ENCODE results near the gene SORCS3.
A peak's percentile ranks its signal among the peaks of the same experiment; 100 is the strongest.
"Not testable (repeated sequence)": the region's sequence is repeated elsewhere in the genome, so short reads cannot be mapped to it uniquely, and the experiment has no call there.

The SORCS3 gene

GRCh38 chr10:104703262-104703661, 62.2 kb downstream of the SORCS3 start:
- H3K27ac ChIP-seq (ENCODE audit: low read length); H3K4me3 ChIP-seq (ENCODE audit: low read depth in 1 of 2, low read length in 2 of 2); H3K4me1 ChIP-seq (ENCODE audit: control insufficient read depth in 1 of 2, insufficient read depth in 2 of 2, low read length in 2 of 2); H3K27me3 ChIP-seq (ENCODE audit: low read depth, low read length); H3K9me3 ChIP-seq (ENCODE audit: control insufficient read depth in 1 of 2, low read length in 2 of 2); H3K36me3 ChIP-seq (ENCODE audit: control insufficient read depth in 1 of 2, insufficient read depth in 2 of 2, low read length in 2 of 2): not testable (repeated sequence)

GRCh38 chr10:104706886-104707285, 65.8 kb downstream of the SORCS3 start:
- Histone ChIP-seq H3K4me1 (ENCODE audit: control insufficient read depth in 1 of 2, insufficient read depth in 2 of 2, low read length in 2 of 2) (no peaks in the 10 kb centered on the region), H3K27me3 (ENCODE audit: low read depth, low read length) (no peaks in the 10 kb centered on the region), H3K36me3 (ENCODE audit: control insufficient read depth in 1 of 2, insufficient read depth in 2 of 2, low read length in 2 of 2) (no peaks in the 10 kb centered on the region), H3K9me3 (ENCODE audit: control insufficient read depth in 1 of 2, low read length in 2 of 2) (no peaks in the 10 kb centered on the region), H3K27ac (ENCODE audit: low read length) (no peak overlapping the region), H3K4me3 (ENCODE audit: low read depth in 1 of 2, low read length in 2 of 2) (no peak overlapping the region)

DNA sequence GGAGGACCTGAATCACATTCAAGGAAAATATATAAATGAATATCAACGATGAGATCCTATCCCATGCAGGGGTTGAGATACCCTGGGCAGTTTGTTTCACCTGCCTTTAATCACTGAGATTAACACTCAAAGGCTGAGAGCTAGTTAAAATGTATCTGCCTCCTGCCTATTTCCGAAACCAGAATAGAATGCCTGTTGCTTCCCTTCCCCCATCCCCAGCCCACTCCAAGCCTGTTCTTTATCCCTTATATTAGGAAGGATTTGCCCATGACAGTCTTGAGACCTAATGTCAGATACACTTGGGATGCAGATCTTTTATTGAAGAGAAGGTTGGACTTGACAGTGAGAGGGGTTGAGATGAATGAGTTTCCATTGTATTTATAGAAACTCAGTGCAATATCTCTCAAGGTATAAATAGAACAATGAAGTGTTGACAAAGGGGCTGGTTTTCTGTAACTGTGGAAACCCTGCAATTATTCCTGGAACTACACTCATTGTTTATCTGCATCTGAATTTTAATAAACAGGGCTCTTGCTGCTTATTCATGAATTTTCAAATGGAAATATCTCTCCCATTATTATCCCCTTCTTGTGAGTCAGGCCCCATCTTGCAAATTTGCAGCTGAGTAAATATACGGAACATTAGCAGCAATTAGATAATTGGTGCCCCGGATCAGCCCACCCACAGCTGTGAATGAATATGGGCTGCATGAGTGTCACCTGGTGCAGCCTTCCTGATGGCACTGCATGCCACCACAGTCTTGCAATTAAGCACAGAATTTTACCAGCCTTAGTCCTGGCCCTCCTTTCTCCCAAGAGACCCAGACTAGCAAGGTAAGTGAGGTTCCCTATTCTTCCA, 66.7 kb downstream of the SORCS3 start:
- Histone ChIP-seq H3K27ac (ENCODE audit: low read length) (no peak overlapping the region), H3K27me3 (ENCODE audit: low read depth, low read length) (no peaks in the 10 kb centered on the region), H3K4me3 (ENCODE audit: low read depth in 1 of 2, low read length in 2 of 2) (no peak overlapping the region), H3K36me3 (ENCODE audit: control insufficient read depth in 1 of 2, insufficient read depth in 2 of 2, low read length in 2 of 2) (no peaks in the 10 kb centered on the region), H3K4me1 (ENCODE audit: control insufficient read depth in 1 of 2, insufficient read depth in 2 of 2, low read length in 2 of 2) (no peaks in the 10 kb centered on the region), H3K9me3 (ENCODE audit: control insufficient read depth in 1 of 2, low read length in 2 of 2) (no peaks in the 10 kb centered on the region)

- H3K4me3 ChIP-seq (ENCODE audit: low read depth in 1 of 2, low read length in 2 of 2): no peak overlapping the region
- H3K9me3 ChIP-seq (ENCODE audit: control insufficient read depth in 1 of 2, low read length in 2 of 2): no peaks in the 10 kb centered on the region
- no peak overlapping the region for H3K27ac ChIP-seq (ENCODE audit: low read length)
- H3K36me3 ChIP-seq (ENCODE audit: control insufficient read depth in 1 of 2, insufficient read depth in 2 of 2, low read length in 2 of 2): no peaks in the 10 kb centered on the region
- H3K4me1 ChIP-seq (ENCODE audit: control insufficient read depth in 1 of 2, insufficient read depth in 2 of 2, low read length in 2 of 2): no peaks in the 10 kb centered on the region
- no peaks in the 10 kb centered on the region for H3K27me3 ChIP-seq (ENCODE audit: low read depth, low read length)
These were observed 70.2 kb downstream of the SORCS3 start for GRCh38 chr10:104711302-104711721.

DNA sequence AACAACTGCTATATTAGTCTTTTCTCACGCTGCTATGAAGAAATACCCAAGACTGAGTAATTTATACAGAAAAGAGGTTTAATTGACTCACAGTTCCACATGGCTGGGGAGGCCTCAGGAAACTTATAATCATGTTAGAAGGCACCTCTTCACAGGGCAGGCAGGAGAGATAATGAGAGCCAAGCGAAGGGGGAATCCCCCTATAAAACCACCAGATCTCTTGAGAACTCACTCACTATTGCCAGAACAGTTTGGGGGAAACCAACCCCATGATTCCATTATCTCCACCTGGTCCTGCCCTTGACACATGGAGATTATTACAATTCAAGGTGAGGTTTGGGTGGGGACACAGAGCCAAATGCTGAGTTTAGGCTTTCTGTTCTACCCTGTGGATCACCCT, 89.5 kb downstream of the SORCS3 start:
- H3K4me3 ChIP-seq (ENCODE audit: low read depth in 1 of 2, low read length in 2 of 2); H3K4me1 ChIP-seq (ENCODE audit: control insufficient read depth in 1 of 2, insufficient read depth in 2 of 2, low read length in 2 of 2); H3K9me3 ChIP-seq (ENCODE audit: control insufficient read depth in 1 of 2, low read length in 2 of 2): not testable (repeated sequence)

DNA sequence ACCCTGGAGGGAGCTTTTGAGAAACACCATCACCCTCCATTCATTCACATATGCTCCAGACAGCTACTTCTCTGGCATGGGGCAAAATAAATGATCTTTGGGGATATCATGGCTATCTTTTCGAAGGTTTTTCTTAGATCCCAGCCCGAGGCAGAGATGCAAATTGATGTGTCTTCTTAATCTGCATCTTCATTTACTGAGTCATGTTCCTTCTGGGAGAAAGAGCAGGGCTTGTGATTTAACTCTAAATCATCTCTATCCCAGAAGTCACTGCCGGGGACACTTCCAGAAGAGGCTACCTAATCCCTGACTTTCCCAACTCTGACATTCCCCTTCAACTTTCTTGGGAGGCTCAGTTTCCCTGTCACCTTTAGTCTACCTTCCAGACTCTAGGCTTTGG, 90.1 kb downstream of the SORCS3 start:
- peaks cover 0 to 6% of the 10 kb centered on the region in 2 donors for H3K4me1 ChIP-seq (ENCODE audit: control insufficient read depth in 1 of 2, insufficient read depth in 2 of 2, low read length in 2 of 2)
- no peaks in the 10 kb centered on the region for H3K36me3 ChIP-seq (ENCODE audit: control insufficient read depth in 1 of 2, insufficient read depth in 2 of 2, low read length in 2 of 2)
- H3K4me3 ChIP-seq (ENCODE audit: low read depth in 1 of 2, low read length in 2 of 2): no peak overlapping the region
- no peaks in the 10 kb centered on the region for H3K9me3 ChIP-seq (ENCODE audit: control insufficient read depth in 1 of 2, low read length in 2 of 2)
- no peaks in the 10 kb centered on the region for H3K27me3 ChIP-seq (ENCODE audit: low read depth, low read length)
- H3K27ac ChIP-seq (ENCODE audit: low read length): no peak overlapping the region

More for the DNA sequence above, 89.5 kb downstream of the SORCS3 start:
- H3K36me3 ChIP-seq (ENCODE audit: control insufficient read depth in 1 of 2, insufficient read depth in 2 of 2, low read length in 2 of 2); H3K27ac ChIP-seq (ENCODE audit: low read length); H3K27me3 ChIP-seq (ENCODE audit: low read depth, low read length): not testable (repeated sequence)

DNA sequence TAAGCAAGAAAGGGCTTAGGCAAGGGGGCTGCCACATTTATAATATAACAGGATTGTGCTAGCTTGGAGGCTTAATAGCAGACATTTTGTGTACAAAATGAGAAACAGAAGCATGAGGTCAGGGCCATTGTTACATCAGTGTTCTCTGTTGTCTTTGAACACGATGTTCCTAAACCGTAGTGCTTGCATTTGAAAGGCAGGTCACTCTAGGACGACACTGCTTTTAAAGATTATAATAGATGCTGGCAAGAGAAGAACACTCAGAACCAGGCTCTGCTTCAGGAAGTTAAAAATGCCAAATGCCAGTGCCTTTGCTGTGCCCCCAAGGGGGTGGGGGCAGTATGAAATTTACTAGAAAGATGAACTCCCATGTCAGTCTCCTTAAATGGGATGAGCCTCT, 91.1 kb downstream of the SORCS3 start:
- peaks cover 0 to 6% of the 10 kb centered on the region in 2 donors for H3K4me1 ChIP-seq (ENCODE audit: control insufficient read depth in 1 of 2, insufficient read depth in 2 of 2, low read length in 2 of 2)

DNA sequence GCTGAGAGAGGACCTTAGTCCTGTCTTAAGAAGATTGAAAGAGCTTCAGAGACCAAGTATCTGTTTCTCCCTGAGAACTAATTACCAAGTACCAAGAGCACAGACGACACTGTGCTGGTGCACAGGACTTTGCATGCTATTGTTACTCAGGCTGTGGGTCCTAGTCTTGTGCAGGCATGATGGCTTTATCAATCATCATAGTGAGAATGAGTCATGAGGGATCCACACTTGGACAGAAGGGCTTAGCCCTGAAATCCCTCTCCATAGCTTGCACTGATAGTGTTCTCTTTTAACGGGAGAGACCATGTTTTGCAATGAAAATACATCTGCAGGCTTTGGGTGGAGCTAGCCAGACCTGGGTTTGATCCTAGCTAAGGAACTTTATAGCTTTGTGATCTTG, 93.3 kb downstream of the SORCS3 start:
- H3K4me3 ChIP-seq (ENCODE audit: low read depth in 1 of 2, low read length in 2 of 2): no peak overlapping the region
- H3K9me3 ChIP-seq (ENCODE audit: control insufficient read depth in 1 of 2, low read length in 2 of 2): no peaks in the 10 kb centered on the region
- H3K36me3 ChIP-seq (ENCODE audit: control insufficient read depth in 1 of 2, insufficient read depth in 2 of 2, low read length in 2 of 2): no peaks in the 10 kb centered on the region
- no peaks in the 10 kb centered on the region for H3K27me3 ChIP-seq (ENCODE audit: low read depth, low read length)
- no peak overlapping the region for H3K27ac ChIP-seq (ENCODE audit: low read length)
- peaks cover 0 to 6% of the 10 kb centered on the region in 2 donors for H3K4me1 ChIP-seq (ENCODE audit: control insufficient read depth in 1 of 2, insufficient read depth in 2 of 2, low read length in 2 of 2)

More for the DNA sequence above, 91.1 kb downstream of the SORCS3 start:
- no peaks in the 10 kb centered on the region for H3K27me3 ChIP-seq (ENCODE audit: low read depth, low read length)
- H3K4me3 ChIP-seq (ENCODE audit: low read depth in 1 of 2, low read length in 2 of 2): no peak overlapping the region
- peak overlapping the region; percentile 24 for H3K27ac ChIP-seq (ENCODE audit: low read length)
- H3K36me3 ChIP-seq (ENCODE audit: control insufficient read depth in 1 of 2, insufficient read depth in 2 of 2, low read length in 2 of 2): no peaks in the 10 kb centered on the region
- H3K9me3 ChIP-seq (ENCODE audit: control insufficient read depth in 1 of 2, low read length in 2 of 2): no peaks in the 10 kb centered on the region

DNA sequence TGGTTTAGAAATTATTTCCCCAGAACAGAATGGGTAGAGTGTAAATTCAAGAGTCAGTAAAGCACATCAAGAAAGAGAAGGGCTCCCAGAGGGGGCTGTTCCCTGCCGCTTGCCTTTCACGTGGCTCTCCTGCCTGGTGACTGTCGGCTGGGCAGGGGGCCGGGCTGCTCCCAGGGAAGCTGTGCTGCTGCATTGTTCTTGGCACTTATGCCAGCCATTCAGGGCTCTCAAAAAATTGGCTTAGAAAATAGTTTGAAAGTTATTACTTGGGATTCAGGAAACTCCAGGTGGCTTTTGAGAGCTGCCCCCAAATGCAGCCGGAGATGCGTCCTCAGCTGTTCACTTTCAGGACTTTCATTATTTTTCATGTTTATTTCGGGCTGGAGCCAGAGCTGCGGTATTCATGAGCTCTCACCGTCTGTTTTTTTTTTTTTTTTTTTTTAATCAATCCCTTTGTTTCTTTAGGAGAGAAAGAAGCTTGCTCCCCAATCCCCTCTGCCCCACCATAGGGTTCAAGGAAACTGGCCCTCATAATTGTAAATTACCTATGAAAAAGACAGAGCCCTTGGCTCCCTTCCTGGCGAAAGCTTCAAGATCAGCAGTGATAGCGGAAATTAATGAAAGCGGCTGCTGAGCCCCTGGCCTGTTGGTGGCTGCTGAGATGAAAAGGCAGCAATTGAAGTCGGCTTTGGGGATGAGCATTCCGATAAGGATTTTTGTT, 94.1 kb downstream of the SORCS3 start:
- Histone ChIP-seq H3K9me3 (ENCODE audit: control insufficient read depth in 1 of 2, low read length in 2 of 2) (no peaks in the 10 kb centered on the region), H3K27me3 (ENCODE audit: low read depth, low read length) (no peaks in the 10 kb centered on the region), H3K27ac (ENCODE audit: low read length) (no peak overlapping the region), H3K4me1 (ENCODE audit: control insufficient read depth in 1 of 2, insufficient read depth in 2 of 2, low read length in 2 of 2) (peaks cover 0 to 6% of the 10 kb centered on the region in 2 donors), H3K36me3 (ENCODE audit: control insufficient read depth in 1 of 2, insufficient read depth in 2 of 2, low read length in 2 of 2) (no peaks in the 10 kb centered on the region), H3K4me3 (ENCODE audit: low read depth in 1 of 2, low read length in 2 of 2) (peak overlapping the region in 1 of 2 donors; percentile 3)

- H3K9me3 ChIP-seq (ENCODE audit: control insufficient read depth in 1 of 2, low read length in 2 of 2): no peaks in the 10 kb centered on the region
- no peaks in the 10 kb centered on the region for H3K36me3 ChIP-seq (ENCODE audit: control insufficient read depth in 1 of 2, insufficient read depth in 2 of 2, low read length in 2 of 2)
- H3K4me3 ChIP-seq (ENCODE audit: low read depth in 1 of 2, low read length in 2 of 2): peak overlapping the region in 1 of 2 donors; percentile 3
- peaks cover 0 to 6% of the 10 kb centered on the region in 2 donors for H3K4me1 ChIP-seq (ENCODE audit: control insufficient read depth in 1 of 2, insufficient read depth in 2 of 2, low read length in 2 of 2)
- H3K27me3 ChIP-seq (ENCODE audit: low read depth, low read length): no peaks in the 10 kb centered on the region
- H3K27ac ChIP-seq (ENCODE audit: low read length): no peak overlapping the region
These were observed 94.8 kb downstream of the SORCS3 start for GRCh38 chr10:104735757-104736391.

- Histone ChIP-seq H3K27me3 (ENCODE audit: low read depth, low read length) (no peaks in the 10 kb centered on the region), H3K4me3 (ENCODE audit: low read depth in 1 of 2, low read length in 2 of 2) (no peak overlapping the region), H3K4me1 (ENCODE audit: control insufficient read depth in 1 of 2, insufficient read depth in 2 of 2, low read length in 2 of 2) (no peaks in the 10 kb centered on the region), H3K9me3 (ENCODE audit: control insufficient read depth in 1 of 2, low read length in 2 of 2) (no peaks in the 10 kb centered on the region), H3K27ac (ENCODE audit: low read length) (no peak overlapping the region), H3K36me3 (ENCODE audit: control insufficient read depth in 1 of 2, insufficient read depth in 2 of 2, low read length in 2 of 2) (no peaks in the 10 kb centered on the region)
These were observed 100.0 kb downstream of the SORCS3 start for GRCh38 chr10:104741127-104741526.

Measured in muscle layer of duodenum (tissue), 2 donors.